ENCODE measurements around the gene LRRC15.

GRCh38 chr3:194326192-194326967 lies 43.2 kb downstream of the LRRC15 start:
- no peak for TF ChIP-seq CTCF (IDR thresholded peaks at IDR 0.05; ENCODE audit: low read depth, low read length)
- no peak for TF ChIP-seq MAX (IDR thresholded peaks at IDR 0.05; ENCODE audit: low read depth, low read length)
- TF ChIP-seq POLR2A (IDR thresholded peaks at IDR 0.05; ENCODE audit: extremely low read depth, insufficient read length) = no peak
- TF ChIP-seq MYC (IDR thresholded peaks at IDR 0.05; ENCODE audit: low read depth, low read length) = no peak

Measured in NB4 (cell line).